Naive thymus-derived CD4-positive, alpha-beta T cell (primary cell): Measurements from ENCODE around the gene HECTD3. TPM values are rescaled to one million over a fixed set of nuclear protein-coding genes. Genes with fewer than 3 reads are reported as not detected.
"Not testable (repeated sequence)": the region's sequence is repeated elsewhere in the genome, so short reads cannot be mapped to it uniquely, and the experiment has no call there.

Experiments used
- ATAC-seq: fragments of 150-1000 bp; cut with Tn5 transposase; 2 replicates; pipeline ENCODE4 v1.10.0; 2021; ENCODE audit warnings: mild to moderate bottlenecking, moderate library complexity
- CTCF ChIA-PET: fragments of 350-600 bp; sonication (Branson Sonifier 250); formaldehyde crosslinking; loops from one replicate; lab custom pipeline; 2021; ENCODE audit warnings: antibody characterized with exemption; lab: Charles Lee
- POLR2A ChIA-PET: fragments of 350-600 bp; sonication (Branson Sonifier 250); formaldehyde crosslinking; loops from one replicate; lab custom pipeline; 2021; ENCODE audit warnings: antibody characterized with exemption, inconsistent platforms; lab: Charles Lee
- DNase-seq, 9 donors: peaks; one replicate each; pipeline versions ENCODE4 v3.0.0 to v3.0.0-alpha.2; 2020 to 2022; ENCODE audit warnings: mixed read lengths in 1 of 9
- H3K27ac ChIP-seq: one replicate; pipeline ENCODE4 v1.7.0; 2013; ENCODE audit warnings: mild to moderate bottlenecking, low read depth, low read length, moderate library complexity
- H3K27me3 ChIP-seq, 2 donors: one replicate each; pipeline ENCODE4 v1.7.0; 2013; ENCODE audit warnings: low read length in 2 of 2, mild to moderate bottlenecking in 2 of 2, moderate library complexity in 2 of 2; ENCODE audit not compliant: control insufficient read depth in 2 of 2, insufficient read depth in 2 of 2
- H3K36me3 ChIP-seq, 3 experiments: 1 replicate in 2 of 3; 2 replicates in 1 of 3; pipeline ENCODE4 v1.7.0; 2013; ENCODE audit warnings: low read length in 3 of 3, mild to moderate bottlenecking in 3 of 3, moderate library complexity in 1 of 3; ENCODE audit not compliant: insufficient read depth in 3 of 3, control insufficient read depth in 2 of 3
- H3K4me1 ChIP-seq, 2 donors: one replicate each; pipeline ENCODE4 v1.7.0; 2013; ENCODE audit warnings: low read length in 2 of 2, mild to moderate bottlenecking in 2 of 2, moderate library complexity in 1 of 2; ENCODE audit not compliant: control insufficient read depth in 2 of 2, insufficient read depth in 2 of 2
- H3K4me3 ChIP-seq: 2 replicates; pipeline ENCODE4 v1.7.0; 2013; ENCODE audit warnings: mild to moderate bottlenecking, low read length
- H3K9me3 ChIP-seq, 3 experiments: 1 replicate in 2 of 3; 2 replicates in 1 of 3; pipeline ENCODE4 v1.7.0; 2013; ENCODE audit warnings: low read length in 3 of 3; ENCODE audit not compliant: control insufficient read depth in 2 of 3
- H3K27ac Mint-ChIP-seq, 9 donors: one replicate each; pipeline ENCODE4 v1.8.0; 2020 to 2022; ENCODE audit warnings: mixed read lengths in 9 of 9, mild to moderate bottlenecking in 8 of 9, moderate library complexity in 5 of 9, inconsistent platforms in 2 of 9
- H3K27me3 Mint-ChIP-seq, 5 donors: one replicate each; pipeline ENCODE4 v1.8.0; 2021 to 2022; ENCODE audit warnings: mixed read lengths in 5 of 5, mild to moderate bottlenecking in 1 of 5
- H3K36me3 Mint-ChIP-seq, 5 donors: one replicate each; pipeline ENCODE4 v1.8.0; 2020 to 2022; ENCODE audit warnings: mixed read lengths in 5 of 5, mild to moderate bottlenecking in 3 of 5, inconsistent platforms in 1 of 5
- H3K4me1 Mint-ChIP-seq, 7 donors: one replicate each; pipeline ENCODE4 v1.8.0; 2020 to 2022; ENCODE audit warnings: mixed read lengths in 7 of 7, mild to moderate bottlenecking in 3 of 7, inconsistent platforms in 1 of 7
- H3K4me3 Mint-ChIP-seq, 10 donors: one replicate each; pipeline ENCODE4 v1.8.0; 2020 to 2022; ENCODE audit warnings: mild to moderate bottlenecking in 10 of 10, mixed read lengths in 10 of 10, moderate library complexity in 6 of 10, inconsistent platforms in 2 of 10
- H3K9me3 Mint-ChIP-seq, 11 donors: one replicate each; pipeline ENCODE4 v1.8.0; 2020 to 2022; ENCODE audit warnings: mixed read lengths in 11 of 11, mild to moderate bottlenecking in 4 of 11, inconsistent platforms in 1 of 11, moderate library complexity in 1 of 11
- intact Hi-C, 2 donors: fragments of 100-400 bp; cut with micrococcal nuclease; formaldehyde crosslinking; loops; one replicate each; pipeline ENCODE4 v1.15.1; 2023
- polyA plus RNA-seq, 2 donors: library from polyadenylated mRNA; unstranded; fragments of 300-500 nt; fragmentation: Illumina TruSeq; gene quantifications; one replicate each; pipeline ENCODE4 v1.2.3, GENCODE V29; 2021
- total RNA-seq, 6 experiments: library from RNA in 5 of 6; stranded (reverse) in 5 of 6; gene quantifications; 1 replicate in 5 of 6; 2 replicates in 1 of 6; pipeline ENCODE4 v1.2.3 and lab custom pipeline; 2021 to 2026

The HECTD3 gene
- total and polyA plus RNA-seq, 7 experiments from 2014 or later = 12.2 to 53.7 (median 39.5) TPM

DNA sequence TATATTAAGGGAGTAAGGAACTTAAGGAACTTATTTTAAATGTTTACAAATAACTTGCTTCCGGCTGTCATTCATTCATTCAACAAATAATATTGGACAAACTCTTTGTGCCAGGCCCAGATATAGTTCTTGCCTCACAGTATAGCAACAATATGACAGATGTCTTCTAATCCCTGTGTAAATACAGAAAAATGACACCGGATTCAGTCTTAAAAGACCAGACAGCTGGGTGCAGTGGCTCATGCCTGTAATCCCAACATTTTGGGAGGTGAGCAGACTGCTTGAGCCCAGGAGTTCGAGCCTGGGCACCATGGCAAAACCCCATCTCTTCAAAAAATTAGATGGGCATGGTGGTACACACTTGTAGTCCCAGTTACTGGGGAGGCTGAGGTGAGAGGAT, 48.4 kb downstream of the HECTD3 start:
- H3K4me3 ChIP-seq = no peak overlapping the region
- H3K27me3 Mint-ChIP-seq = no peaks in the 10 kb centered on the region
- ATAC-seq (no peak), DNase-seq (no peak)
- intact Hi-C loops = no loop called here
- H3K9me3 ChIP-seq = no peaks in the 10 kb centered on the region
- H3K4me1 Mint-ChIP-seq = peaks cover 0 to 3% (median 0%) of the 10 kb centered on the region in 7 donors
- H3K4me3 Mint-ChIP-seq = no peak overlapping the region
- ChIA-PET CTCF (no interaction called here), POLR2A (no interaction called here)
- H3K36me3 Mint-ChIP-seq = peaks cover 0 to 25% (median 17%) of the 10 kb centered on the region in 5 donors
- peaks cover 0 to 1% (median 0%) of the 10 kb centered on the region in 11 donors for H3K9me3 Mint-ChIP-seq
- H3K36me3 ChIP-seq = peaks cover 0 to 10% (median 2%) of the 10 kb centered on the region in 3 experiments
- H3K27ac ChIP-seq = no peak overlapping the region
- no peak overlapping the region for H3K27ac Mint-ChIP-seq
- no peaks in the 10 kb centered on the region for H3K4me1 ChIP-seq
- no peaks in the 10 kb centered on the region for H3K27me3 ChIP-seq

DNA sequence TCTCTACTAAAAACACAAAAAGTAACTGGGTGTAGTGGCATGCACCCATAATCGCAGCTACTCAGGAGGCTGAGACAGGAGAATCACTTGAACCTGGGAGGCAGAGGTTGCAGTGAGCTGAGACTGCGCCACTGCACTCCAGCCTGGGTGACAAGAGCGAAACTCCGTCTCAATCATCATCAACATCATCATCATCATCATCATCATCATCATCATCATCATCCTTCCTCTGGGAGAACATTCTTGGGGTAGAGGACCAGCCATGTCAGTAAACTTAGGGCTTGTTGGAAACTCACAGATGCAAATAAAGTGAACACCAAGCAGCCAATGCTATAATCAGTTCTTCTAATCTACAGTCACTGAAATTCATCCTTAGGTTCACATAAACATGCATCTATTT, 49.1 kb downstream of the HECTD3 start:
- POLR2A ChIA-PET, CTCF ChIA-PET, intact Hi-C loops, H3K4me1 ChIP-seq, H3K4me3 Mint-ChIP-seq, H3K27me3 Mint-ChIP-seq, H3K9me3 Mint-ChIP-seq, ATAC-seq, H3K4me1 Mint-ChIP-seq, H3K4me3 ChIP-seq, H3K27me3 ChIP-seq, DNase-seq, H3K9me3 ChIP-seq, H3K27ac ChIP-seq: not testable (repeated sequence)
- H3K36me3 Mint-ChIP-seq = peaks cover 0 to 27% (median 17%) of the 10 kb centered on the region in 5 donors
- peaks cover 0 to 10% (median 2%) of the 10 kb centered on the region in 3 experiments for H3K36me3 ChIP-seq
- H3K27ac Mint-ChIP-seq = peak overlapping the region in 1 of 9 donors; percentile 21

DNA sequence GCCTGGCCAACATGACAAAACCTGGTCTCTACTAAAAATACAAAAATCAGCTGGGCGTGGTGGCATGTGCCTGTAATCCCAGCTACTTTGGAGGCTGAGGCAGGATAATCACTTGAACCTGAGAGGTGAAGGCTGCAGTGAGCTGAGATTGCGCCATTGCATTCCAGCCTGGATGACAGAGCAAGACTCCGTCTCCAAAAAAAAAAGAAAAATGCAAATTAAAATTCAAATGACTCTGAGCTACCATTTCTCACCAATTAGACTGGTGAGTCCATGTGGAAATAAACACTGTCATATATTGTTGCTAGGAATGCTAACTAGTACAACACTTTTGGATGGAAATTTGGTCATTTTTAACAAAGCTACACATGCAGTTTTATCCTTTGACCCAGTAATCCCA, 53.6 kb downstream of the HECTD3 start:
- H3K4me3 ChIP-seq, H3K4me1 ChIP-seq, H3K27ac ChIP-seq, H3K4me1 Mint-ChIP-seq, DNase-seq, H3K4me3 Mint-ChIP-seq, ATAC-seq, H3K27me3 Mint-ChIP-seq, H3K9me3 ChIP-seq, intact Hi-C loops, H3K27ac Mint-ChIP-seq, H3K9me3 Mint-ChIP-seq, H3K27me3 ChIP-seq: not testable (repeated sequence)
- peaks cover 0 to 10% (median 2%) of the 10 kb centered on the region in 3 experiments for H3K36me3 ChIP-seq
- ChIA-PET POLR2A (interaction anchor here (0.6 to 0.7 kb wide), 2 partner anchors 9 to 183 kb away, joined by 3 read pairs; partner anchors contain the start of gene RPS8), CTCF (interaction anchor here (0.7 kb wide), 1 partner anchor 31 kb away, joined by 4 read pairs; no protein-coding TSS in a partner anchor)
- peaks cover 0 to 53% (median 24%) of the 10 kb centered on the region in 5 donors for H3K36me3 Mint-ChIP-seq

DNA sequence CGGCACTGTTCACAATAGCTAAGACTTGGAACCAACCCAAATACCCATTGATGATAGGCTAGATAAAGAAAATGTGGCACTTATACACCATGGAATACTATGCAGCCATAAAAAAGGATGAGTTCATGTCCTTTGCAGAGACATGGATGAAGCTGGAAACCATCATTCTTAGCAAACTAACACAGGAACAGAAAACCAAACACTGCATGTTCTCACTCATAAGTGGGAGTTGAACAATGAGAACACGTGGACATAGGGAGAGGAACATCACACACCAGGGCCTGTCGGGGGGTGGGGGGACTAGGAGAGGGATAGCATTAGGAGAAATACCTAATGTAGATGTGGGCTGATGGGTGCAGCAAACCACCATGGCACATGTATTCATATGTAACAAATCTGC, 55.0 kb downstream of the HECTD3 start:
- H3K27me3 ChIP-seq, H3K9me3 ChIP-seq, H3K27me3 Mint-ChIP-seq, ATAC-seq, POLR2A ChIA-PET, H3K4me1 ChIP-seq, CTCF ChIA-PET, DNase-seq, H3K9me3 Mint-ChIP-seq, H3K4me3 ChIP-seq, H3K27ac ChIP-seq, intact Hi-C loops, H3K4me3 Mint-ChIP-seq, H3K27ac Mint-ChIP-seq, H3K4me1 Mint-ChIP-seq: not testable (repeated sequence)
- peaks cover 0 to 47% (median 26%) of the 10 kb centered on the region in 5 donors for H3K36me3 Mint-ChIP-seq
- peaks cover 0 to 10% (median 2%) of the 10 kb centered on the region in 3 experiments for H3K36me3 ChIP-seq

Other genes with a start within 250 kb of the HECTD3 start
- 1,000 to 10,000 TPM; 2,000 to 3,409 (median 3,025) TPM for gene RPS8, start 235.8 kb downstream of the HECTD3 start, total RNA-seq
- 1,000 to 10,000 TPM in 1 of 2 donors, 100 to 1,000 TPM in 1; 954 to 1,486 TPM for gene RPS8, start 235.8 kb downstream of the HECTD3 start, polyA plus RNA-seq
- 1 to 10 TPM in 2 of 5 experiments, under 1 TPM in 3; 0.77 to 1.4 (median 0.96) TPM for gene BEST4, start 223.2 kb downstream of the HECTD3 start, total RNA-seq
- gene BEST4, start 223.2 kb downstream of the HECTD3 start, polyA plus RNA-seq = under 1 TPM in 1 of 2 donors, not detected in 1; 0.72 TPM
- 100 to 1,000 TPM in 4 of 5 experiments, 10 to 100 TPM in 1; 92.8 to 456 (median 142) TPM for gene PLK3, start 210.9 kb downstream of the HECTD3 start, total RNA-seq
- gene PLK3, start 210.9 kb downstream of the HECTD3 start, polyA plus RNA-seq = 10 to 100 TPM; 30.5 to 59.1 TPM
- gene DYNLT4, start 204.0 kb downstream of the HECTD3 start, total RNA-seq = 1 to 10 TPM in 2 of 5 experiments, under 1 TPM in 3; 0.31 to 9.7 (median 0.87) TPM
- gene DYNLT4, start 204.0 kb downstream of the HECTD3 start, polyA plus RNA-seq = under 1 TPM in 1 of 2 donors, not detected in 1; 0.47 TPM
- 10 to 100 TPM; 11.2 to 47.2 (median 13.5) TPM for gene BTBD19, start 202.8 kb downstream of the HECTD3 start, total RNA-seq
- under 1 TPM; 0.07 to 0.28 TPM for gene BTBD19, start 202.8 kb downstream of the HECTD3 start, polyA plus RNA-seq
- gene PTCH2, start 168.1 kb downstream of the HECTD3 start, total RNA-seq = 1 to 10 TPM; 1.3 to 2.8 (median 1.4) TPM
- under 1 TPM in 1 of 2 donors, not detected in 1; 0.06 TPM for gene PTCH2, start 168.1 kb downstream of the HECTD3 start, polyA plus RNA-seq
- gene EIF2B3, start 24.7 kb downstream of the HECTD3 start, total RNA-seq = 10 to 100 TPM; 13.0 to 29.0 (median 17.8) TPM
- gene EIF2B3, start 24.7 kb downstream of the HECTD3 start, polyA plus RNA-seq = 10 to 100 TPM; 19.4 to 32.0 TPM
- 10 to 100 TPM; 40.7 to 72.8 (median 58.1) TPM for gene UROD, start 930 bp upstream of the HECTD3 start, total RNA-seq
- gene UROD, start 930 bp upstream of the HECTD3 start, polyA plus RNA-seq = 10 to 100 TPM; 90.5 to 91.3 TPM
- 1 to 10 TPM in 4 of 5 experiments, under 1 TPM in 1; 0.17 to 3.6 (median 2.3) TPM for gene ZSWIM5, start 195.3 kb upstream of the HECTD3 start, total RNA-seq
- gene ZSWIM5, start 195.3 kb upstream of the HECTD3 start, polyA plus RNA-seq = under 1 TPM; 0.24 to 0.33 TPM